ENCODE results near the gene PRSS3. TPM values are rescaled to one million over a fixed set of nuclear protein-coding genes. Genes with fewer than 3 reads are reported as not detected.
"Not testable (repeated sequence)": the region's sequence is repeated elsewhere in the genome, so short reads cannot be mapped to it uniquely, and the experiment has no call there.

PRSS3 gene
- total RNA-seq, 1 donor from 2014 or later: not detected

DNA sequence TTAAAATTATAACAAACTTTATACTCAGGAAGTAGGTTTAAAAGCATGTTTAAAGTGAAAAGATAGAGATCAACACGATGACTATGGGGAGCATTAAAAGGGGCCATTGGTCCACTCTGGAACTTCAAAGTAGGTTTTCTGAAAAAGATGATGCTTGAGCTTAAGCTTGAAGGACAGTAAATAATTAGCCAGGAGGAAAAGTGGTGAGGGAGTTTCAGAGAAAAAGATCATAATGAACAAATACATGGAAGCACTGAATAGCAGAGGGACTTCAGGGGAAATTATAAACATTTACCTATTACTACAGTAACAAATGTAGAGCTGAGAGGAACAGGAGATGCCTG lies 13.6 kb downstream of the PRSS3 start:
- H3K4me3 ChIP-seq; H3K27ac ChIP-seq (replicated peaks); intact Hi-C loops (cut with micrococcal nuclease); H3K9me3 ChIP-seq (replicated peaks); H3K4me1 ChIP-seq; H3K27me3 ChIP-seq (ENCODE audit: low read depth); DNase-seq; H3K36me3 ChIP-seq: not testable (repeated sequence)

- no peak for TF ChIP-seq CTCF (IDR thresholded peaks at IDR 0.05; ENCODE audit: borderline replicate concordance)
- Histone ChIP-seq H3K4me1 (peaks cover 13% of the 10 kb centered on the region), H3K4me3 (no peak overlapping the region), H3K9me3 (replicated peaks) (no peaks in the 10 kb centered on the region), H3K27me3 (ENCODE audit: low read depth) (no peaks in the 10 kb centered on the region), H3K27ac (replicated peaks) (no peak overlapping the region), H3K36me3 (no peaks in the 10 kb centered on the region)
- no peak for DNase-seq
- intact Hi-C loops (cut with micrococcal nuclease): no loop called here
Measured at GRCh38 chr9:33809506-33809905, 14.1 kb downstream of the PRSS3 start.

GRCh38 chr9:33813712-33814641 lies 18.6 kb downstream of the PRSS3 start:
- Histone ChIP-seq H3K9me3 (replicated peaks) (no peaks in the 10 kb centered on the region), H3K27ac (replicated peaks) (peak overlapping the region; percentile 99), H3K36me3 (no peaks in the 10 kb centered on the region), H3K4me1 (peaks cover 52% of the 10 kb centered on the region), H3K4me3 (no peak overlapping the region), H3K27me3 (ENCODE audit: low read depth) (no peaks in the 10 kb centered on the region)
- TF ChIP-seq CTCF (IDR thresholded peaks at IDR 0.05; ENCODE audit: borderline replicate concordance): peak; percentile 81
- DNase-seq: no peak
- intact Hi-C loops (cut with micrococcal nuclease): loop anchor here (2.0 kb wide), 1 partner anchor 39 kb away; no protein-coding TSS in a partner anchor

DNA sequence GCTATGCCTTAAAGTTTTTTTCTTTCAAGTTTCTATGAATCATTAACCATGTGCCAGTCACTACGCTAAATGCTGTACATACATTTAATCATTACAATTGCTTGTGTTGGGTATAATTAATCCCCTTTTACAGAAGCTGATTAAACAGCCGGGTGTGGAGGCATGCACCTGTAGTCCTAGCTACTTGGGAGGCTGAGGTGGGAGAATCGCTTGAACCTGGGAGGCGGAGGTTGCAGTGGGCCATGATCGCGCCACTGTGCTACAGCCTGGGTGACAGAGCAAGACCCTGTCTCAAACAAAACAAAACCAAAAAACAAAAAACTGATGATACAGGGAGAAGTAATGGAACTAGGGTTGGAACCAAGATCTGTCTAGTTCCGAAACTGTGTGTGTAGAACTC lies 20.4 kb downstream of the PRSS3 start:
- peak overlapping the region; percentile 99 for H3K27ac ChIP-seq (replicated peaks)
- H3K4me3 ChIP-seq: no peak overlapping the region
- no peaks in the 10 kb centered on the region for H3K27me3 ChIP-seq (ENCODE audit: low read depth)
- no peak for DNase-seq
- no peaks in the 10 kb centered on the region for H3K9me3 ChIP-seq (replicated peaks)
- peaks cover 70% of the 10 kb centered on the region for H3K4me1 ChIP-seq
- no peak for TF ChIP-seq CTCF (IDR thresholded peaks at IDR 0.05; ENCODE audit: borderline replicate concordance)
- intact Hi-C loops (cut with micrococcal nuclease): loop anchor here (2.0 kb wide), 1 partner anchor 37 kb away; no protein-coding TSS in a partner anchor
- no peaks in the 10 kb centered on the region for H3K36me3 ChIP-seq

DNA sequence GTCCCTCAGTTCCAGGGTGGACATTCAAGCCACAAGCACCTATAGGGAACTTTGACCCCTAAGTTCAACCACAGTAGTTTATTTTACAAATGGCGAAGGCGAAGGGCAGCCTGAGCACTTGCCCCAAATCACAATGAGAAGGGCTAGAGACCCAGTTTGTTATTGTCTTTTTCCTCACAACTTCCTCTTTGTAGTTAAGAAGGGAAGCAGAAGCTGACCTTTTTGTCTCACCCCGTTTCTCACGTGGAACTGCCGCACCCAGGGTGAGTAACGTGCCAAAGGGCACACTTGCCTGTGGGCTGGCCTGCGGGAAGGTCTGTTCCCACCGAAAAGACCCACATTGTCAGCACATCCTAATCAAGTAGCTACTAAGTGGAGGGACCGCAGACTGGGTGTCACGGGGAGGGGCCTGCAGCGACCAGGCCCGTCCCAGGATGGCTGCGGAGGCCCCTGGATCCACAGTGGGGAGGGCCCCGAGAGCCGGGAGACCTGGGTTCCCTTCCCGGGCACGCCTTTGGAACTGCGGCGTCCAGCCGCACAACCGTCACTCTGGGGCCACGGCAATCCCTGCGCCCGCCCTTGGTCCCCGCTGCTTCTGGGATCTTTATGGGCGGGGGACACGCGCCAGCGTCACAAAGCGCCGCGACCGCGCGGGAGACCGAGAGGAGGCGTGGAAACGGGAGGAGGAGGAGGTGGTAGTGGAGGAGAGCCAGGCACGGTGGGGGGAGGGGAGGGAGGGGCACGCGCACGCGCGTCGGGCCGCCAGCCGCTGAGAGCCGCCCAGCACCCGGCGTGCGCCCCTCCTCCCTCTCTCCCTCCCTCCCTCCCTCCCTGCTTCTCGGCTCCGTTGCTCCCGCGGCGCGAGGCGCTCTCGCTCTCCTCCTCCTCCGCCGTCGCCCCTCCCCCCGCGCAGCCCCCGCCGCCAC lies 21.2 kb downstream of the PRSS3 start, which contains the start of gene UBE2R2:
Gene UBE2R2, plus strand, starts transcription at position 834 of the 926 bp plus-strand sequence. CDS start 598 bp downstream, outside the sequence.
- intact Hi-C loops (cut with micrococcal nuclease): no loop called here
- Histone ChIP-seq H3K9me3 (replicated peaks) (no peaks in the 10 kb centered on the region), H3K36me3 (no peaks in the 10 kb centered on the region), H3K4me1 (peaks cover 78% of the 10 kb centered on the region), H3K27ac (replicated peaks) (peak within 1 kb of the TSS; percentile 99), H3K27me3 (ENCODE audit: low read depth) (no peaks in the 10 kb centered on the region), H3K4me3 (peak within 1 kb of the TSS; percentile 92)
- no peak for TF ChIP-seq CTCF (IDR thresholded peaks at IDR 0.05; ENCODE audit: borderline replicate concordance)
- peak; percentile 92 for DNase-seq
